GM18520 (cell line): ENCODE measurements around the gene NHEJ1.

Experiments used
- ATAC-seq: cut with Tn5 transposase; IDR thresholded peaks from one replicate; pipeline ENCODE4 v1.9.1; 2021; ENCODE audit not compliant: unreplicated experiment

The NHEJ1 gene

GRCh38 chr2:219090436-219091299 is 69.9 kb downstream of the NHEJ1 start:
- ATAC-seq: no peak

- ATAC-seq: no peak
These were observed 71.3 kb downstream of the NHEJ1 start for GRCh38 chr2:219089330-219089729.

GRCh38 chr2:219087848-219088247 is 72.8 kb downstream of the NHEJ1 start:
- no peak for ATAC-seq

- no peak for ATAC-seq
These were observed 73.3 kb downstream of the NHEJ1 start for GRCh38 chr2:219087361-219087760.

DNA sequence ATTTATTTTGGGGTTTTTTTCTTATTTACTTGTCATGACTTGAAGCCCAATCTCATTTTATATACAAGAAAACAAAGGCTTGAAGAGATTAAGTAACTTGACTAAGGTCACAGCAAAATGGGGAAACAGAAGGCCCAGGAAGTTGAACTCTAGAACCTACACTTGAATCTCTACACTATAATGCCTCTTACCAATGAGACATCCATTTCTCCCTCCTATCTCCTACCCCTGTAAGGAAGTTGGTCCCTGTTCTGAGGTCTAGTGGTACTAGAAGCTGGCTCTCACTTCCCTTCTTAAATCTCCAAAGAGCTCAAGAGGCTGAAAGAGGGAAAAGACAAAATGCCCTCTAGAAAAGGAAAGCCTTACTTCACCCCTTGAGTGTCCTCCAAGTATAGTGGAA is 74.4 kb downstream of the NHEJ1 start:
- ATAC-seq: no peak

- no peak for ATAC-seq
These were observed 75.8 kb downstream of the NHEJ1 start for GRCh38 chr2:219084791-219085190.

DNA sequence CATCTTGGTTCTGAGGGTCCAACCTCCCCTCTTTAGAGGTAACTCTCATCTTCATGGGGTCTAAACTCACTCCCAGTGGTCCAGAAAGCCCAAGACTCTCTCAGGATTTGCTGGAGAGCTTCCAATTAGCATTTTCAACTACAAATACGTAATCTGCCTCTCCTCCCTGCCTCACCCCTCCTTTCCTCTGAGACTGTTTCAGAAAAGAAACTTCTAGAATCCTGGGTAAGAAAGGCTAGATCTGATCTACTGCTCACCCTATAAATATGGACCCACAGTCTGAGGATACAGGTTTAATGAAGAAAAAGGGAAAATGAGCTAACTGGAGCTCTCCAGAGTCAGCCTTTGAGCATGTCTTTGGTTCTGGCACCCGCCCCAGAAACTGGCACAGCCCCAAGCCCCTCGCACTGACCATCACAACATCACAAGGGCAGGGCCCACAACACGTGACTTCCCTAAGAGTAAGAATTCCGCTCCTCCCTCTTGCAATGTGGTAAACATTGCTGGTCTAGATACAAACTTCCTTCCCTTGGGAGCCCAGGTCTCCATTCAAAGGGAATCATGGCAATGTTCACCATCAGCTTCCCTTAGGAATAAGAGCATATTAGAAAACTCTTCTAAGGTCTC is 78.2 kb downstream of the NHEJ1 start:
- no peak for ATAC-seq

DNA sequence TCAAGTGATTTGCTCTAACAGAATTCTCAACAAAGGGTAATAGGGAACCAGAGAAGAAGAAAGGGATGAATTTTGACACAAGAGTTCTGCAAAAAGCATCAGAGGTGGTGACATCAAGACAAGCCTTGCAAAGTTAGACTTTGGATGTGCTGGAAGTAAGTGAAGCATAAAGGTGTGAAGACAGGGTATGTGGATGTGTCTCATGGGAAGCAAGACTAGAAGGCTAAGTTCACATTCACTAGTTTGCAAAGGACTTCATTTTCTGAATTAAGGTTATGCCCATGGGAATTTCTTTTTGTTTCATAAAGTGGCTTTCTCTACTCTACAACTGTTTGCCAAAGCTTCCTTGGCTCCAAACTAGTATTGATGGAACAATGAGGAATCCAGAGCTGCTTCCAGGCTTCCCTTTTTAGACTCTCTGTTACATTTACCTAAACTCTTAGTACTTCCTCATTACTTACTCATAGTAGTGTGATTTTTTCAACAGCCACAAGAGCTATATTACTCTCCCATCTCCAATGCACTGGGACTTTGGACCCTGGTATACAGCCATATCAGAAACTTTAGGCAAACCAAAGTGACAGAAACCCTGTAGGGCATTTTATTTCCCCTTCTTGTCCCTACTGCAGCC is 78.8 kb downstream of the NHEJ1 start:
- no peak for ATAC-seq

DNA sequence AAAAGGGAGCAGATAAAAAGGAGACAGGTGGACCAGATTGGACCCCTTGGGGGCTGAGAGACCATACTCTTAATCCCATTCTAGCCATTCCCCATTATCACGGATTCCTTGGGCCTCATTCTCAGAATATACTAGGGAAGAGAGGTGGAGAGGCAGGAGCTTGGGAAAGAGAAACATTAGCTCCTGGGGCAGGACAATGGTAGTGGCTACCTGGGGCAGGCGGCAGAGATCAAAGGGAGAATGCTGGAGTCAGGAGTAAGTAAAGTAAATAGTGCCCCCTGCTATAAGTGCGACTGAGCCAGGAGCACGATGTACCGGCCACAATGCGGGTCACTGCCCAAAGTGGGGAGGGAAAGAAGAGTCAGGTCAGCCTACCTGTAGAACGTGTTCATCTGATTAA is 79.5 kb downstream of the NHEJ1 start:
- no peak for ATAC-seq

GRCh38 chr2:219079417-219079816 is 81.2 kb downstream of the NHEJ1 start:
- no peak for ATAC-seq

- no peak for ATAC-seq
These were observed 81.7 kb downstream of the NHEJ1 start for GRCh38 chr2:219078951-219079350.

DNA sequence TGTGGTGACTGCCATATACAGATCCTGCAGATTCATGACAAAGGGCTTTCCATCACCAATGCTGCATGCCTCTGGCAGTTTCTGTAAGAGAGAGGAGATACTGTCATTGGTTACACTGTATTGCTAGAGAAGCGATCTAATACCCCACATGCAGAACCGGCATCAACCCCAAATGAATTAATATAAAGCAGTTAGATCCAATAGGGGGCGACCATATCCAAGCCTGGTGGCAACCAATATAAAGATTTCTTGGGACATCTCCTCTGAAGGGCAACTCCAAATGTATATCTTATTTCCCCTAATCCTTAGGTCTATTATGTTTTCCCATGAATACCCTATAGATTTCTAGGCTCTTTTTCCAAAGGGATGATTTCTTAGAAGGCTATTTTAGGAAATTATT is 82.5 kb downstream of the NHEJ1 start:
- ATAC-seq: no peak

GRCh38 chr2:219076253-219076652 is 84.4 kb downstream of the NHEJ1 start:
- no peak for ATAC-seq

- no peak for ATAC-seq
These were observed 87.0 kb downstream of the NHEJ1 start for GRCh38 chr2:219073413-219074129.

DNA sequence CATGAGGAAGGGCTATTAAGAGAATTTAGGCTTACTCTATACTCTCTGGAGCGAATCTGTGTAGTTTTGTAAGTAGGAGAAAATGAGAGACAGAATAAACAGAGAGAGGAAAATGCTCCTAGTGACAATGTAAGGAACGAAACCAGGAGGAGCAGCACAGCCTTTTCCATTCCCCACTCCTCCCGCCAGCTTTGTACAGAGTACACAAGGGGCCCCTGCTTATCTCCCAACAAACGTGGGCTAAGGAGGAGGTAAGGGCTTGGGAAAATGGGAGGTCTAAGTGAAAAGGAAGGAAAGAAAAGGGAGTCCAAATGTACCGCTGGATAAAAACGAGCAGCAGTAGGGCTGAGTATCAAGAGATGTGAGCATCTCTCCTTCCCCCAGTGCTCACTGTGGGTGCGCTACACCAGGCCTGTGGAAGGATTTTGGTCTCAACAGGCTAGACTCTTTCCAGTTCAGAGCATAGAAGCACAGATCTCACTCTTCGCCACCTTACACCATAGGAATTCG is 87.8 kb downstream of the NHEJ1 start:
- no peak for ATAC-seq

- ATAC-seq: no peak
These were observed 89.3 kb downstream of the NHEJ1 start for GRCh38 chr2:219071131-219071816.

GRCh38 chr2:219065484-219065883 is 95.1 kb downstream of the NHEJ1 start:
- ATAC-seq: no peak

GRCh38 chr2:219062081-219062480 is 98.5 kb downstream of the NHEJ1 start:
- ATAC-seq: no peak

DNA sequence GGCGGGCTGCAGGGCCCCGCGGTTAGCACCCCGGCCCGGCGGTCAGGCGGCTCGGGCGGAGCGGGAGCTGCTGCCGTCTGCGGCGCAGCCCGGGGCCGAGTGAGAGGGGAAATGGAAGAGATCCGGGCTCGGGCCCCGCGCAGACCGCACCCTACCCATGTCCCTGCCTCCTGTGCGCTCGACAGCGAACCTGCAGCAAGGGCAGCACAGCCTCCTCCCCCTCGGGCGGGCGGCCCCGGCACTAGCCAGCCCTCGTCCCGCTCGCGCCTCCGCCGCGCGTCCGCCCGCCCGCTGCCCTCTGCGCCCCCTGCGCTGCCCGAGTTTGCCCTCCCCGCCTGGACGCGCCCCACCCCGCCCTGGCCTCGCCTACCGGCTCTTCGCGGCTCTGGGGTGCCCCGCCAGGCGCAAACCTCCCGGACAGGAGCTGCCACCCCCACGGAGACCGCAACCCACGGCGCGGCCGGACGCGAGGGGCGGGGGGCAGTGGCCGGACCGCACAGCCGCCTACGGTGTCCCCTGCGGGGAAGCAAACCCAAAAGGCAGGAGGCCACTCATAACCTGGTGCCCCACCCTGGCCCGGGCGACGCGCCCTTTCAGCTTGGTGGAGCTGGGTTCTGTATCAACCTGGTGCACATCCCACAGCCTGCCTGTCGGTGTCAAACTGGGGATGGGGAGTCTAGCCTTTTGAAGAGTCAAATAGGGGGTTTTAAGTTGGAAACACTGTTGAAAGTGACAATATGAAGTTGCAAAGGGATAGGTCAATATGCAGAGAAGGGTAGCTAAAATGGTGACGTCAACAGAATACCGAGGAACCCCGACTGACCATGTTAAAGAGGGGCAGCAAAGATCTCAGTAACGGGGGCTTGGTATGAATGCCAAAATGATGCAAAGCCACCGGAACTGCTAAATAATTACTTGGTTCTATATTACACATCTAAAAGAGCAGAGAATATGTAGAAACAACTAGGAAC is 99.5 kb downstream of the NHEJ1 start, which contains the start of gene IHH:
Gene IHH, minus strand, starts transcription at position 101 of the 971 bp plus-strand sequence. CDS start 454 bp downstream, outside the sequence.
- no peak for ATAC-seq
